HG02973 (cell line): Measurements from ENCODE around the gene ASTN2.

Experiments used
- ATAC-seq: cut with Tn5 transposase; IDR thresholded peaks from one replicate; pipeline ENCODE4 v1.9.1; 2021; ENCODE audit warnings: moderate library complexity; ENCODE audit not compliant: unreplicated experiment

The ASTN2 gene

DNA sequence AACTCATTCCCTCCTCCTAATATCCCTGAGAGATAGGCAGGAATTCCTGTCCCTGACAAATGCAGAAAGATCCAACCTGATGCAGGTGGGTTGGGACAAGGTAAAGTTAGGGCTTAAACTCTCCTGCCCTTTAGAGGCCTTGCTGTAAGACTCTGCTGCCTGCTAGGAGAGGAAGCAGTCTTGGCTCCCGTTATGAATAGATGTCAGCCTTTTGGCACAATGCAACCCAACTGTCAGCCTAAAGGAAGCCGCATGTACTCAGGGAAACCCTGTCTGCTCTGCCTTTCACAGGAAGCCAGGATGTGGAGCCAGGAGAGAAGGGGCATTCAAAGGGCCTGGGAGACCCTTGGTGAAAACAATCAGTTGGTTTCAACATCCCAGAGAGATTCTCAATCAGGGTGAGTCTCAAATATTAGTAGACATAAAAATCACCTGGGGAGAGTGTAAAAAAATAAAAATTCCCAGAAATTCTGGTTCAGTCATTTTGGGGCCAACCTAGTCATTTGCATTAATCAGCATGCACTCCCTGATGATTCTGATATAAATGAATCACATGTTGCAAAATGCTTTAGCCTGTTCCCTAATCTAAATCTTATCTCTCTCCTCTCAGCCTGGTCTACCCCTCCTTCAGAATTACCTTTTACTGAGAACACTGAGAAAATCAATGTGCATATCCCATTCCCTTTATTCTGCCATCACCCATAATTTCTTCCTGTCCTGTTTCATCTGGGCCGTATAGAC lies 864.0 kb downstream of the ASTN2 start:
- no peak for ATAC-seq

GRCh38 chr9:116549786-116550660 lies 864.8 kb downstream of the ASTN2 start:
- ATAC-seq: no peak

DNA sequence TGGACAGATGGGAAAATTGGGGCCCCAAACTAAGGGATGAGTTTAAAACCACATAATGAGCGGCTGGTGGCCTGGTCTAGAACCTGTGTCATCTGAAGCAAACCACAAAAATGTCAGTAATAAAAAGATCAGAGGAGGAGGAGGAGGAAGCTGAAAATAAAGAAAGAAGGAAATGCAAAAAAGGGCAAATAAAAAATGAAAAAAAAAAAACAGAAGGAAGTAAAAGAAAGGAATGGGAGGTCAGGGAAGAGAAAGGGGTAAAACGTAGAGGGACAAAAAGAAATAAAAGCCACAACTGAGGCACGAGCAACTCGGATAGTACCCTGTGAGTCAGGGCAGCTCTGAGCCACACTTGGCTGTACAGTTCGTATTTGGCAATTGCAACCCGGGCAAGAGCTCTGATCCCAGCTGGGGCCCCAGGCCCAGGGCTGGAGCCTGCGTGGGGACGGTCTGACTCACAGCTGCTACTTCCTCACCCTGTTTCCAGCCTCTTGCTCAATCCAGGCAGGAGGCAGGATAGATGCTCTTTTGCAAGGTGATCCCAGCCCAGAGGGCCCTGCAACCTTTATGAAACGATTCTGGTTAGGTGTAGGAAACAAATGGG lies 865.7 kb downstream of the ASTN2 start:
- ATAC-seq: no peak

DNA sequence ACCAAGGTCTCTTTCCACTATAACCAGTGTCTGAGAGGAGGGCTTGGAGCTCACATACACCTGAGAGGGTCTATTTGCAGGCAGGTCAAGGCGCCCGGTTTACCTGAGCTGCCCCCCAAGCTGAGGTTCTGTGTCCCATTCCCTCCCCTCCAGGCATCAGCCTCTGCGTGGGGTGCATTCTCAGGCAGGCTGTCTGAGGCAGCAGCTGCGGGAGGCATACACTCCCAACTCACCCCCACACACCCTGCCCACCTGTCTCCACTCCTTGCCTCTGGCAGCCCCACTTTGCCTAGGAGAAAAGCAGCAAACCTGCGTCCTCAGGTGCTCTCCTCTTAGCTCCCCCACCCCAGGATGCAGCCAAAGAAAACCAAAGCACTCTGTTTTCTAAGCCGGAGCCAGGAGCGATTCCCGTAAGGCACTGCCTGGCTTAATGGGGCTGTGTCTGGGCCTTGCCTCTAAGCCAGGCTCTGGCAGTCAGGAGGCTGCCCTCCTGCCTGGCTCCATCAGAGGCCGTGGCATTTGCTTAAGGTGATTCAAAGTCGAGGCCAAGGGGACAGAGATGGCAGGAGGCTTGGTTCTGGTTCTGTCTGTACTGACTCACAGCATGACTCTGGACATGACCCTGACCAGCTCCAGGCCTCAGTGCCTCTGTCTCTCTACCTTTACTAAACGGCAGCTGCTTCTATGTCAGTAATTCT lies 867.0 kb downstream of the ASTN2 start:
- no peak for ATAC-seq

- ATAC-seq: no peak
Measured at GRCh38 chr9:116546711-116547581, 867.9 kb downstream of the ASTN2 start.

- ATAC-seq: no peak
Measured at GRCh38 chr9:116544896-116545295, 870.0 kb downstream of the ASTN2 start.

- no peak for ATAC-seq
Measured at GRCh38 chr9:116543731-116544400, 871.0 kb downstream of the ASTN2 start.

DNA sequence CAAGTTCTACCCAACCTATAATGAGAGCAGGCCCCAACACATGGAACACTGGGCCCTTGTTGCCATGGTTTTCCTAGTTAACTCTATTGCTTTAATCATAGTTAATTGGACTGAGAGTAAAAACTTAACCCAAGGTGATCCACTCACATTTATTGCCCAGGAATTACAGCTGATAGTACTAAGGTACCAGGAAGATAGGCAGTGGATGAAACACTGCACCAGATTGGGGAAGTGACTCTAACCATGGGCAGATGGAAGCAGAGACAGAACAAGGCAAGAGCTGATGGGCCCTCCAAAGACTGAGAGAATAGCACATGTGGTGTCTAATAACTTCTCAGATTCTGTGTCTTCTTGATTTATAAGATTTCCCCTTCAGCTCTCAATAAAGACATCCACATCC lies 873.5 kb downstream of the ASTN2 start:
- no peak for ATAC-seq

DNA sequence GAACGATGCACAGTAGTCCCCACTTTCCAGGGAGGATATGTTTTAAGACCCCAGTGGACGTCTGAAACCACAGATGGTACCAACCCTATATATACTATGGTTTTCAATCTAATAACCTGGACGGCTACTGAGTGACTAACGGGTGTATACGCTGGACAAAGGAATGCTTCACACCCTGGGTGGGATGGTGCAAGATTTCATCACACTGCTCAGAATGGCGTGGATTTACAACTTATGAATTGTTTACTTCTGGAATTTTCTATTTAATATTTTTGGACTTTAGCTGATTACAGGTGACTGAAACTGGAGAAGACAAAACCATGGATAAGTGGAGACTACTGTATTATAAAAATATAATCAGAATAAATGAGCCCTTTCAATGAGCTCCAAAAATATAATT lies 875.3 kb downstream of the ASTN2 start:
- ATAC-seq: no peak

DNA sequence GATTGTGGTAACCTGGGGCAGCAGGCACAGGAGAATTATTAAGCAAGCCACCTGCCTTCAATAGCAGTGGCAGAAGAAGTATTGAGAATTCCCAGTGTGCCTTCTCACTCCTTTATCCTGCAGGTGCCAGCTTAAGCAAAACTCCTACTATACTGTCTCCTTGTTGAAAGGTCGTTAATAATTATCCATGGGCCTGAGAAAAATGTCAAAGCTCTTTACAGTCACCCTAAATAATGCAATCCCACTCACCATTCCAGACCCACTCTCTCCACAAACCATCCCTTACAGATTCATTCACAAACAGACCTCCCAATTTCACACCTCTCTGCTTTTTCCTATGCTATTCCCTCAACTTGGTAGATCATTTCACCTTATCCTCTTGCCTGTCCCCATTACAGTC lies 889.2 kb downstream of the ASTN2 start:
- ATAC-seq: no peak

DNA sequence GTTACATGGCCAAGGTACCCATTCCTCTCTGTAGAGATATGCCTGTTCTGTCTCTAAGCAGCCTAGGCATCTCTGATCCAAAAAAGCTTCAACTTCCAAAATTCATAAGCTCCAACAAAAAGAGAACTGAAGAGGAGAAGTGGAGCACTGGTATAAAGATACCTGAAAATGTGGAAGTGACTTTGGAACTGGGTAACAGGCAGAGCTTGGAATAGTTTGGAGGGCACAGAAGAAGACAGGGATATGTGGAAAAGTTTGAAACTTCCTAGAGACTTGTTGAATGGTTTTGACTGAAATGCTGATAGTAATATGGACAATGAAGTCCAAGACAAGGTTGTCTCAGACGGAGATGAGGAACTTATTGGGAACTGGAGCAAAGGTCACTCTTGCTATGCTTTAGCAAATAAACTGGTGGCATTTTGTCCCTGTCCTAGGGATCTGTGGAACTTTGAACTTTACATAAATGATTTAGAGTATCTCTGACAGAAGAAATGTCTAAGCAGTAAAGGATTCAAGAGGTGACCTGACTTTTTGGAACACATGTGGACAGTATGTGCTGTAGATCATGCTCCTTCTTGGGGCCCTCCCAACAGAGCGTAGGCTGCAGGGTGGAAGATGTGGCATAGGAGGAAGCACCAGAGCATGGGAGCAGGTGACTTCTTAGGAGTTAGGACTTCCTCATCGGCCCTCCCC lies 889.9 kb downstream of the ASTN2 start:
- ATAC-seq: no peak

- no peak for ATAC-seq
Measured at GRCh38 chr9:116520218-116520617, 894.6 kb downstream of the ASTN2 start.

DNA sequence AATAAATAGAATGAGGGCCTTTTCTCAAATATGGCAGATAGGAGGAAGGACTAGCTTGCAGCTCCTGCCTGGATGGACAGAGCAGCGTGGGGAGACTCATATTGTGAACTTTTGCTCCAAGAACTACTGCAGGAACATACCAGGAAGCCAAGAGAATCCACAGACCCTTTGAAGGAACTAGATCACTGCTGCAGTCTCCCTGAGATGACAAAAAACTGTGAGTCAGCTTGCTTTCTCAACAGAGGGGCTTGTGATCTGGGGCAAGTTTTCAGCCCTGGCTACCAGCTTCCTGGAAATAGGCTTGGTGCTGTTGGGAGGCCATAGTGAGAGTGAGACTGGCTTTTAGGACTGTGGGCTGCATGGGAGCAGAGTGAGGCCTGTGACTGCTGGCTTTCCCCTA lies 898.4 kb downstream of the ASTN2 start:
- ATAC-seq: no peak

DNA sequence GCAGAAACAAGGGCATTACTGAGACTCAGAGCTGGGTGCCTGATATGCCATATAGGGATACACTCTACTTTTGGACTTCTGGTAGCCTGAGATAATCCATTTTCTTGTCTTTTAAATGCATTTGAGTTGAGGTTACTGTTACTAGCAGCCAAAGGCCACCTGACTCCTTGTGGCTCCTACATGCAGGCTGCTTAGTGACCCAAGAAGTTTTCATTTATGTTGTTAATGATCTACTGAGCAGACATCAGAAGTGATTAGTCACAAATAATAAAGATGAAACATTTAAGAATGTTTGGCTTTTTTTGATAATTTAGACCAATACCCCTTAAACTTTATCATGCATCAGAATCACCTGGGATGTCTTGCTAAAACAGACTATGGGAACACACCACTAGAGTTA lies 899.3 kb downstream of the ASTN2 start:
- no peak for ATAC-seq

GRCh38 chr9:116506685-116507084 lies 908.2 kb downstream of the ASTN2 start:
- ATAC-seq: no peak

- peak; percentile 99 for ATAC-seq
Measured at GRCh38 chr9:116504893-116505480, 909.9 kb downstream of the ASTN2 start.

GRCh38 chr9:116504081-116504480 lies 910.8 kb downstream of the ASTN2 start:
- no peak for ATAC-seq

GRCh38 chr9:116502746-116503145 lies 912.1 kb downstream of the ASTN2 start:
- ATAC-seq: no peak

DNA sequence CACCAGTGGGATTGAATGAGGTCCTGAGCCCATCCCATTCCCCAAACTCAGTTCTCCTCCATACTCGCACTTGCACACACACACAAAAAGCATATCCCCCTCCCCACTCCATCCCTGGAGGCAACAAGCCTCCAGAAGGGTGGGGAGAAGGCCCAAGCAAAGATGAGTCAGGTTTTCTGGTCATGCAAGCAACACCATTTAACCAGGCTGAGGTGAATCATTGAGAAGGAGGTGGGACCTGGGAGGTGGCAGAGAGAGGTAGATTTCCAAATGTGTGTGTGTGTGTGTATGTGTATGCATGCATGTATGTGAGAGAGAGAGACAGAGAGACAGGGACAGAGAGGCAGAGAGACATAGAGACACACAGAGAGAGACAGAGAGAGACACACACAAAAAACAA lies 913.0 kb downstream of the ASTN2 start:
- no peak for ATAC-seq
